Gastrocnemius medialis (tissue), 4 donors: Measurements from ENCODE around the gene FKBP5. TPM values are rescaled to one million over a fixed set of nuclear protein-coding genes. Genes with fewer than 3 reads are reported as not detected.

ENCODE experiments used
- ATAC-seq, 2 donors: fragments of 150-250 bp; one replicate each; pipeline ENCODE4 v1.9.1; 2016
- DNase-seq, 2 donors: peaks; one replicate each; pipeline ENCODE4 v3.0.0-alpha.2; 2019
- H3K27ac ChIP-seq, 4 donors: fragments of 200-600 bp; sonication (generic); 1 replicate in 1 of 4; 2 replicates in 3 of 4; pipeline ENCODE4 v1.5.1; 2016 to 2018; ENCODE audit warnings: mild to moderate bottlenecking in 2 of 4, moderate library complexity in 1 of 4
- H3K27me3 ChIP-seq, 3 donors: fragments of 200-600 bp; sonication (generic) in 2 of 3; 1 replicate in 1 of 3; 2 replicates in 2 of 3; pipeline versions ENCODE4 v1.5.1 to v1.6.0; 2016 to 2019; ENCODE audit warnings: mild to moderate bottlenecking in 1 of 3, moderate library complexity in 1 of 3
- H3K36me3 ChIP-seq, 2 donors: fragments of 200-600 bp; sonication (generic) in 1 of 2; one replicate each; pipeline ENCODE4 v1.5.1; 2017 to 2018
- H3K4me1 ChIP-seq, 2 donors: fragments of 200-600 bp; sonication (generic) in 1 of 2; one replicate each; pipeline ENCODE4 v1.5.1; 2016 to 2017; ENCODE audit warnings: mild to moderate bottlenecking in 2 of 2
- H3K4me3 ChIP-seq, 4 donors: fragments of 200-600 bp; sonication (generic) in 3 of 4; 1 replicate in 1 of 4; 2 replicates in 3 of 4; pipeline ENCODE4 v1.5.1; 2016 to 2019; ENCODE audit warnings: mild to moderate bottlenecking in 2 of 4
- H3K9me3 ChIP-seq, 3 donors: fragments of 200-600 bp; sonication (generic) in 2 of 3; 1 replicate in 1 of 3; 2 replicates in 2 of 3; pipeline ENCODE4 v1.5.1; 2016 to 2019
- CTCF ChIP-seq, 5 experiments: fragments of 450-650 bp in 3 of 5; fragments of 200-600 bp in 2 of 5; sonication (generic) in 2 of 5; IDR thresholded peaks in 4 of 5; conservative IDR thresholded peaks in 1 of 5; 1 replicate in 4 of 5; 2 replicates in 1 of 5; pipeline ENCODE4 v1.5.1; 2016 to 2019; ENCODE audit warnings: antibody characterized with exemption in 5 of 5, mild to moderate bottlenecking in 3 of 5, moderate library complexity in 3 of 5
- POLR2A ChIP-seq, 2 donors: fragments of 450-650 bp; IDR thresholded peaks; one replicate each; pipeline ENCODE4 v1.6.1; 2017; ENCODE audit warnings: antibody characterized with exemption in 2 of 2, mild to moderate bottlenecking in 2 of 2, moderate library complexity in 2 of 2
- in situ Hi-C, 4 donors: fragments of 200-750 bp; cut with MboI; loops; one replicate each; pipeline versions ENCODE4 v1.15.0 to v1.8.0; 2017; ENCODE audit warnings: low sequenced_read_pairs in 4 of 4
- intact Hi-C: fragments of 100-400 bp; cut with DNase I; formaldehyde crosslinking; loops from one replicate; pipeline ENCODE4 v1.15.1; 2023; ENCODE audit warnings: low total_unique reads
- total RNA-seq, 4 donors: library from RNA; depleted of rRNA; stranded (reverse); fragments of >200 nt; gene quantifications; one replicate each; pipeline versions ENCODE4 v1.1.0 to v1.2.3, GENCODE V29; 2016

The FKBP5 gene
- total RNA-seq, 4 donors from 2014 or later = 665 to 1,753 (median 1,205) TPM

GRCh38 chr6:35669451-35670045, 19.2 kb downstream of the FKBP5 start:
- DNase-seq (no peak), ATAC-seq (no peak)
- Histone ChIP-seq H3K4me3 (peak overlapping the region in 2 of 4 donors; percentile 23 to 35), H3K9me3 (no peaks in the 10 kb centered on the region), H3K27me3 (no peaks in the 10 kb centered on the region), H3K27ac (peak overlapping the region; percentile 4 to 58 (median 35)), H3K36me3 (peaks cover 0 to 24% of the 10 kb centered on the region in 2 donors), H3K4me1 (peaks cover 77 to 94% of the 10 kb centered on the region in 2 donors)
- intact Hi-C loops = no loop called here
- in situ Hi-C loops = loop anchor here in 1 of 4 donors (10.0 kb wide), 1 partner anchor 45 kb away; no protein-coding TSS in a partner anchor
- TF ChIP-seq CTCF (IDR thresholded peaks at IDR 0.05 in 4 of 5, conservative IDR thresholded peaks at IDR 0.05 in 1 of 5) (no peak), POLR2A (IDR thresholded peaks at IDR 0.05) (no peak)

- Histone ChIP-seq H3K9me3 (no peaks in the 10 kb centered on the region), H3K4me3 (peak overlapping the region in 2 of 4 donors; percentile 17 to 35), H3K4me1 (peaks cover 77 to 94% of the 10 kb centered on the region in 2 donors), H3K27me3 (no peaks in the 10 kb centered on the region), H3K27ac (peak overlapping the region; percentile 4 to 58 (median 35)), H3K36me3 (peaks cover 0 to 24% of the 10 kb centered on the region in 2 donors)
- intact Hi-C loops (no loop called here), in situ Hi-C loops (no loop called here)
- DNase-seq = no peak
- TF ChIP-seq POLR2A (IDR thresholded peaks at IDR 0.05) (no peak), CTCF (IDR thresholded peaks at IDR 0.05 in 4 of 5, conservative IDR thresholded peaks at IDR 0.05 in 1 of 5) (no peak)
- ATAC-seq = no peak
Observed at GRCh38 chr6:35668744-35669450, 19.8 kb downstream of the FKBP5 start.

GRCh38 chr6:35668096-35668495, 20.6 kb downstream of the FKBP5 start:
- DNase-seq = no peak
- Histone ChIP-seq H3K4me1 (peaks cover 77 to 95% of the 10 kb centered on the region in 2 donors), H3K4me3 (peak overlapping the region in 1 of 4 donors; percentile 35), H3K27ac (peak overlapping the region; percentile 30 to 68 (median 48)), H3K36me3 (peaks cover 0 to 18% of the 10 kb centered on the region in 2 donors), H3K9me3 (no peaks in the 10 kb centered on the region), H3K27me3 (no peaks in the 10 kb centered on the region)
- no peak for ATAC-seq
- TF ChIP-seq POLR2A (IDR thresholded peaks at IDR 0.05) (no peak), CTCF (IDR thresholded peaks at IDR 0.05 in 4 of 5, conservative IDR thresholded peaks at IDR 0.05 in 1 of 5) (no peak)
- intact Hi-C loops (no loop called here), in situ Hi-C loops (no loop called here)

- peaks cover 82 to 84% of the 10 kb centered on the region in 2 donors for H3K4me1 ChIP-seq
- DNase-seq = no peak
- H3K27ac ChIP-seq = peak overlapping the region; percentile 55 to 83 (median 72)
- no peak for ATAC-seq
- TF ChIP-seq POLR2A (IDR thresholded peaks at IDR 0.05) (no peak), CTCF (IDR thresholded peaks at IDR 0.05 in 4 of 5, conservative IDR thresholded peaks at IDR 0.05 in 1 of 5) (no peak)
- H3K36me3 ChIP-seq = peaks cover 0 to 14% of the 10 kb centered on the region in 2 donors
- no peaks in the 10 kb centered on the region for H3K27me3 ChIP-seq
- in situ Hi-C loops = no loop called here
- H3K4me3 ChIP-seq = peak overlapping the region in 1 of 4 donors; percentile 14
- intact Hi-C loops = no loop called here
- no peaks in the 10 kb centered on the region for H3K9me3 ChIP-seq
Observed at GRCh38 chr6:35665573-35665972, 23.1 kb downstream of the FKBP5 start.
